RPMI8226 (cell line): ENCODE results near the gene TNNT2.

Experiments used
- DNase-seq: peaks from one replicate; pipeline ENCODE4 v3.0.0-alpha.2; 2015

TNNT2 gene

GRCh38 chr1:201330541-201330940 lies 46.9 kb downstream of the TNNT2 start:
- DNase-seq: no peak

- no peak for DNase-seq
Measured at GRCh38 chr1:201329801-201330200, 47.7 kb downstream of the TNNT2 start.

- no peak for DNase-seq
Measured at GRCh38 chr1:201329286-201329685, 48.2 kb downstream of the TNNT2 start.

- DNase-seq: no peak
Measured at GRCh38 chr1:201328576-201328975, 48.9 kb downstream of the TNNT2 start.

GRCh38 chr1:201327687-201328240 lies 49.7 kb downstream of the TNNT2 start:
- no peak for DNase-seq

- no peak for DNase-seq
Measured at GRCh38 chr1:201326710-201327109, 50.8 kb downstream of the TNNT2 start.

GRCh38 chr1:201325678-201326060 lies 51.8 kb downstream of the TNNT2 start:
- no peak for DNase-seq

- no peak for DNase-seq
Measured at GRCh38 chr1:201324821-201325677, 52.4 kb downstream of the TNNT2 start.

GRCh38 chr1:201324306-201324705 lies 53.2 kb downstream of the TNNT2 start:
- no peak for DNase-seq

GRCh38 chr1:201322653-201323510 lies 54.6 kb downstream of the TNNT2 start:
- no peak for DNase-seq

GRCh38 chr1:201321826-201322390 lies 55.6 kb downstream of the TNNT2 start:
- DNase-seq: no peak

GRCh38 chr1:201320168-201320788 lies 57.2 kb downstream of the TNNT2 start:
- no peak for DNase-seq

- no peak for DNase-seq
Measured at GRCh38 chr1:201319631-201320030, 57.8 kb downstream of the TNNT2 start.

- DNase-seq: no peak
Measured at GRCh38 chr1:201318504-201319340, 58.8 kb downstream of the TNNT2 start.

- no peak for DNase-seq
Measured at GRCh38 chr1:201317551-201317950, 59.9 kb downstream of the TNNT2 start.

GRCh38 chr1:201316556-201316955 lies 60.9 kb downstream of the TNNT2 start:
- no peak for DNase-seq

GRCh38 chr1:201313086-201313485 lies 64.4 kb downstream of the TNNT2 start:
- no peak for DNase-seq

- DNase-seq: no peak
Measured at GRCh38 chr1:201312298-201312697, 65.2 kb downstream of the TNNT2 start.

GRCh38 chr1:201311356-201312011 lies 66.0 kb downstream of the TNNT2 start:
- no peak for DNase-seq

- no peak for DNase-seq
Measured at GRCh38 chr1:201310986-201311355, 66.5 kb downstream of the TNNT2 start.

- DNase-seq: no peak
Measured at GRCh38 chr1:201310251-201310985, 67.1 kb downstream of the TNNT2 start.
